KG1 (cell line): ENCODE data around the gene OR10H4.
"Not testable (repeated sequence)": the region's sequence is repeated elsewhere in the genome, so short reads cannot be mapped to it uniquely, and the experiment has no call there.

Experiments
- DNase-seq: peaks from one replicate; lab custom pipeline; 2025; lab: John Stamatoyannopoulos, UW

The OR10H4 gene

DNA sequence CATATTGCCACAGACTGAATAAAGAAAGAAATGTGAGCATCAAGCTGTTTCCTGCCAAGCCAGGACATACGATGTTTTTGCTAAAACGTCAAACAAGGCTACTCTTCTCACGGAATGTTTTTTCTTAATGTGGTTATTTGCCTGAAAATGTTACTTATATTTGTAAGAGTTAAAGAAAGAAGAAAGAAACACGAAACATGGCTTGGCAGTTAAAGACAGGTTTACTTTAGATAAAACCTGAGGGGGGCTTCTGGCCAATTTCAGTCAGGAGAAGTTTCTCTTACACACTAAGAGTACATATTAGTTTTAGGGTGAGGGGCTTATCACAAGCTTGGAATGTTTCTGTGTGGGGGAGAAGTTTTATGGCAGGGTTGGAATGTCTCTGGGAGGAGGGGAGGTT, 4.4 kb upstream of the OR10H4 start:
- no peak for DNase-seq

DNA sequence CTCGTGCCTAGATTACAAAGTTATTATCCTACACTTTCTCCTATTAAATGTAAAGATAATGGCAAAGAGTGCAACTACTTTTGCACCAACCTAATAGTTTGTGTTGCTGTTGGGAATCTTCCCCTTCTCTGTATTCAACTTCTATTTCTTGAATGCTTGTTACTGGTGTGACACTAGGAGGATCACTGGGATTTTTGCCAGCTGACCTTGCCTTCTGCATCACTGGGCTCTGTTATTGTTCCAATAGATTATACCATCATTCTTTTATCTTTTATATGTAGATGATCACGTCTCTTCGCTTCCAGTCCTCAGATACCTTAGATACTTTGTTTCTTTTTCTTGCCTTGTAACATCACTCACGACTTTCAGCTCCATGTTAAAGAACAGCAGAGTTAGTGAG, 3.5 kb upstream of the OR10H4 start:
- no peak for DNase-seq

DNA sequence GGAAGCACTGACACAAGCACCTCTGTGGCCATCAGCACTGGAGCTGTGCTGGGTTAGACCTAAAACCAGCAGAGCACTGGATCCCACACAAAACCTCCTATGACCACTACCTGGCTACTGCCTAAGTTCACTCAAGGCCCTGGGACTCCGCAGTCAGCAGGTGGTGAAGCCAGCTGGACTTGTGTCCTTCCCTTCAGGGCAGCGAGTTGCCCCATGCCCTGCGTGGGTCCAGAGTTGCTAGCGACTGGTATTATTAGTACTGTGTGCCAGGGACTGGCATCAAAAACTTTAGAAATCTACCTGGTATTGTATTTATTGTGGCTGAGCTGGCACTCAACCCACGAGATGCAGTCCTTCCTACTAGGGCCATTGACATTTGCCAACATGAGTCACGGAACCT, 6.0 kb downstream of the OR10H4 start:
- no peak for DNase-seq

- DNase-seq: no peak
These were observed 13.5 kb downstream of the OR10H4 start for GRCh38 chr19:15962319-15962718.

GRCh38 chr19:15964231-15964630, 15.4 kb downstream of the OR10H4 start:
- no peak for DNase-seq

DNA sequence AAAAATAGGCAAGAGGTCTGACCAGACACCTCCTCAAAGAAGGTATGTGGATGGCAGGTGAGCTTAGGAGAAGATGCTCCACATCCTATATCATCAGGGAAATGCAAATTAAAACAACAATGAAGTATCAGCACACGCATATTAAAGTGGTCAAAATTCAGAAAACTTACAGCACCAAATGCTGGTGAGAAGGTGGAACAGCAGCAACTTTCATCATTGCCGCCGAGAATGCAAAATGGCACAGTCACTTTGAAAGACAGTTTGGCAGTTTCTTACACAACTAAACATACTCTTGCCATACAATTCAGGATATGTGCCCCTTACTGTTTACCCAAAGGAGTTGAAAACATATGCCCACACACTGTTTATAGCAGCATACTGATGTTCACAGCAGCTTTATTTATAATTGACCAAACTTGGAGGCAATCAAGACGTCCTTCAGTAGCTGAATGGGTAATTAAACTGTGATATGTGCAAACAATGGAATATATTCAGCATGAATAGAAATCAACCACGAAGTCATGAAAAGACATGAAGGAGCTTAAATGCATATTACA, 22.5 kb downstream of the OR10H4 start:
- no peak for DNase-seq

DNA sequence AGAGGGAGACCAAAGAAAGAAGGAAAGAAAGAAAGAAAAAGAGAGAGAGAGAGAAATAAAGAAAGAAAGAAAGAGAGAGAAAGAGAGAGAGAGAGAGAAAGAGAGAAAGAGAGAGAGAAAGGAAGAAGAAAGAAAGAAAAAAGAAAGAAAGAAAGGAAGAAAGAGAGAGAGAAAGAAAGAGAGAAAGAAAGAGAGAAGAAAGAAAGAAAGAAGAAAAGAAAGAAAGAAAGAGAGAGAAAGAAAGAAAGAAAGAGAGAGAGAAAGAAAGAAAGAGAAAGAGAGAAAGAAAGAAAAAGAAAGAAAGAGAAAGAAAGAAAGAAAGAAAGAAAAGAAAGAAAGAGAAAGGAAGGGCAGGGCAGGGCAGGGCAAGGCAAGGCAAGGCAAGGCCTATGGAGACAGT, 23.2 kb downstream of the OR10H4 start:
- DNase-seq: not testable (repeated sequence)

DNA sequence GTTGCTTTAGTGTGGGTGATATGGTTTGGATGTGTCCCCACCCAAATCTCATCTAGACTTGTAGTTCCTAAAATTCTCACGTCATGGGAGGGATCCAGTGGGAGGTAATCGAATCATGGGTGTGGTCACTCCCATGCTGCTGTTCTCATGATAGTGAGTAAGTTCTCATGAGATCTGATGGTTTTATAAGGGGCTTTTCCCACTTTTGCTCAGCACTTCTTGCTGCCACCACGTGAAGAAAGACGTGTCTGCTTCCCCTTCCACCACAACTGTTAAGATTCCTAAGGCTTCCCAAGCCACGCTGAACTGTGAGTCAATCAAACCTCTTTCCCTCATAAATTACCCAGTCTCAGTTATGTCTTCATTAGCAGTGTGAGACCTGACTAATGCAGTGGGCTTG, 26.0 kb downstream of the OR10H4 start:
- no peak for DNase-seq

- DNase-seq: no peak
These were observed 28.3 kb downstream of the OR10H4 start for GRCh38 chr19:15976836-15977689.

GRCh38 chr19:15977690-15978089, 28.9 kb downstream of the OR10H4 start:
- DNase-seq: no peak

GRCh38 chr19:15979293-15979692, 30.5 kb downstream of the OR10H4 start:
- DNase-seq: no peak

- DNase-seq: not testable (repeated sequence)
These were observed 37.0 kb downstream of the OR10H4 start for GRCh38 chr19:15985831-15986230.

DNA sequence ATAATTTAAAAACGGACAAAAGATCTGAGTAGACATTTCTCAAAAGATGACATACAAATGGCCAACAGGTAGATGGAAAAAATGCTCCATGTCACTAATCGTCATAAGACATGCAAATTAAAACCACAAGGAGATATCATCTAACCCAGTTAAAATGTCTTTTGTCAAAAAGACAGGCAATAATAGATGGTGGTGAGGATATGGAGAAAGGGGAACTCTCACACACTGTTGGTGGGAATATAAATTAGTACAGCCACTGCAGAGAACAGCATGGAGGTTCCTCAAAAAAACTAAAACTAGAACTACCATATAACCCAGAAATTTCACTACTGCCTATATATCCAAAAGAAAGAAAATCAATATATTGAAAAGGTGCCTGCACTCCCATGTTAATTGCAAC, 37.9 kb downstream of the OR10H4 start:
- DNase-seq: no peak

- no peak for DNase-seq
These were observed 41.1 kb downstream of the OR10H4 start for GRCh38 chr19:15989889-15990288.

DNA sequence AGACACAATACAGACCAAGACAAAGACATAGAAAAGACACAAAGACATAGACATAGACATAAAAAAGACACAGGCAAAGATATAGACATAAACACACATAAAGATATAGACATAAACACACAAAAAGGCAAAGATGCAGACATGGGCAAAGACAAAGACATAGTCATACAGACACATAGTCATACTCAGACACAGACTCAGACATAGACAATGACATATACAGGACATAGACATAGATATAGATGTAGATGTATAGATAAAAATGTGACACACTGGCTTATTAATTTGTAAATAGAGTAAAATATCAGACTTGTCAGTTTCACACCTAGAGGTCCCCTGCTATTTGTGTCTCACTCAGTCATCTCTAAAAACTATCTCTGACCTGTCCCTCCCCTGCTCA, 42.8 kb downstream of the OR10H4 start:
- DNase-seq: no peak

DNA sequence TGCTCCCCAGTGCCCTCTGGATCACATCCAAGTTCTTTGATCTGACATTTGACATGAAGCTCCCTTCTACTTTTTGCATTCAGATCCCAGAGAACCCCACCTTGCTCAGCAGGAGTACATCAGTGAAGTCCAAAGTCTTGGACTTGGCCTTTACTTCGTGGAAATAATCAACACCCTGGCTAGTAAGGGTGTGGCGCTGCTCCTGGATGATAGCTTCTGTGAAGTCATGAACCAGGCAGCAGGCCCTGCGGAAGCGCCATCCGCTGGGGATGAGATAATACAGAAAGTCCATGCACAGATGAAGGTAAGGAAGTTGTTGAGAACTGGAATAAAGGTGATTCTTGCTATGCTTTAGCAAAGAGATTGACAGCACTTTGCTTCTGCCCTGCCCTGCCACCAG, 43.2 kb downstream of the OR10H4 start:
- DNase-seq: no peak

DNA sequence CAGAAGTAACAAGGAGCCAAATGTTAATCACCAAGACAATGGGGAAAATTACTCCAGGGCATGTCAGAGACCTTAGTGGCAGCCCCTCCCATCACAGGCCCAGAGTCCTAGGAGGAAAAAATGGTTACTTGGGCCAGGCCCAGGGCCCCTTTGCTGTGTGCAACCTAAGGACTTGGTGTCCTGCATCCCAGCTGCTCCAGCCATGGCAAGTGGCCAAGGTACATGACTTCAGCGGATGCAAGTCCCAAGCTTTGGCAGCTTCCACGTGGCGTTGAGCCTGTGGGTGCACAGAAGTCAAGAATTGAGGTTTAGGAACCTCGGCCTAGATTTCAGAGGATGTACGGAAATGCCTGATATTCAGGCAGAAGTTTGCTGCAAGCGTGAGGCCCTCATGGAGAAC, 46.7 kb downstream of the OR10H4 start:
- DNase-seq: no peak

- DNase-seq: no peak
These were observed 49.4 kb downstream of the OR10H4 start for GRCh38 chr19:15998166-15998565.
